K562 (cell line): ENCODE results near the gene CERS6. TPM values are rescaled to one million over a fixed set of nuclear protein-coding genes. Genes with fewer than 3 reads are reported as not detected.

Experiments
- ATAC-seq: fragments of 200-7000 bp; cut with Tn5 transposase; 3 replicates; pipeline ENCODE4 v1.9.1; 2020; ENCODE audit warnings: moderate library complexity
- BruUV-seq: library from RNA; stranded (reverse); fragments of 400-500 nt; replicated peaks from 2 replicates; lab custom pipeline; 2021; lab: Mats Ljungman, UMichigan
- CTCF ChIA-PET: fragments of 300-600 bp; formaldehyde crosslinking; extraction: SDS; loops from one replicate; lab custom pipeline; 2021; ENCODE audit warnings: low intra/inter-chr PET ratio; lab: Yijun Ruan, JAX
- POLR2A ChIA-PET: fragments of 300-600, 350-650 bp; sonication (Branson Sonifier 250); formaldehyde crosslinking; extraction: SDS; loops from one replicate; lab custom pipeline; 2021; ENCODE audit warnings: antibody characterized with exemption, inconsistent platforms; lab: Yijun Ruan, JAX
- DNase-seq, 4 experiments: peaks; one replicate each; pipeline versions ENCODE4 v3.0.0 to v3.0.0-alpha.2; 2011 to 2018; ENCODE audit warnings: low spot score in 3 of 4, mixed read lengths in 3 of 4; ENCODE audit errors: extremely low read depth in 1 of 4
- FAIRE-seq: peaks from 2 replicates; lab custom pipeline; 2011; peaks lifted over from hg19 to GRCh38; lab: Jason Lieb, UNC
- H2AFZ ChIP-seq: 2 replicates; pipeline ENCODE4 v1.6.0; 2011; ENCODE audit warnings: low read depth, low read length, control low read depth, inconsistent platforms
- H3K27ac ChIP-seq: fragments of 200-600 bp; 3 replicates; pipeline ENCODE4 v1.8.0; 2011; ENCODE audit warnings: low read depth, mild to moderate bottlenecking, control low read depth, inconsistent platforms, low read length, moderate library complexity, mixed read lengths; ENCODE audit errors: extremely low read depth
- H3K27me3 ChIP-seq, 2 experiments: fragments of 300-600 bp in 1 of 2; 2 replicates in 1 of 2; 3 replicates in 1 of 2; pipeline versions ENCODE4 v1.6.0 to v1.8.0; 2011; ENCODE audit warnings: inconsistent platforms in 2 of 2, low read length in 2 of 2, mild to moderate bottlenecking in 1 of 2, mixed read lengths in 1 of 2, moderate library complexity in 1 of 2; ENCODE audit not compliant: control insufficient read depth in 2 of 2, insufficient read depth in 2 of 2
- H3K36me3 ChIP-seq: fragments of 300-600 bp; 3 replicates; pipeline ENCODE4 v1.8.0; 2011; ENCODE audit warnings: mild to moderate bottlenecking, low read length, inconsistent platforms; ENCODE audit not compliant: control insufficient read depth, insufficient read depth
- H3K4me1 ChIP-seq, 2 experiments: fragments of 200-600 bp in 1 of 2; replicated peaks in 1 of 2; 2 replicates in 1 of 2; 3 replicates in 1 of 2; pipeline versions ENCODE4 v1.5.1 to v1.8.0; 2011; ENCODE audit warnings: inconsistent platforms in 2 of 2, low read length in 2 of 2, mild to moderate bottlenecking in 1 of 2, mixed read lengths in 1 of 2, moderate library complexity in 1 of 2; ENCODE audit not compliant: control insufficient read depth in 2 of 2, insufficient read depth in 2 of 2
- H3K4me2 ChIP-seq: 2 replicates; pipeline ENCODE4 v1.6.1; 2011; ENCODE audit warnings: low read length, control low read depth, inconsistent platforms, mixed read lengths; ENCODE audit not compliant: insufficient read depth
- H3K4me3 ChIP-seq: fragments of 200-600 bp; sonication (generic), shearing (Covaris generic); 2 replicates; pipeline ENCODE4 v1.5.1; 2016; ENCODE audit warnings: control low read depth, inconsistent platforms
- H3K79me2 ChIP-seq: fragments of 200-600 bp; 3 replicates; pipeline ENCODE4 v1.8.0; 2011; ENCODE audit warnings: low read length, inconsistent platforms; ENCODE audit not compliant: control insufficient read depth, insufficient read depth
- H3K9ac ChIP-seq, 2 experiments: 2 replicates each; pipeline versions ENCODE4 v1.6.0 to v1.6.1; 2011; ENCODE audit warnings: low read depth in 2 of 2, low read length in 2 of 2, control low read depth in 1 of 2, inconsistent platforms in 1 of 2, mild to moderate bottlenecking in 1 of 2, mixed read lengths in 1 of 2; ENCODE audit not compliant: insufficient read depth in 1 of 2
- H3K9me1 ChIP-seq: one replicate; pipeline ENCODE4 v1.6.0; 2011; ENCODE audit warnings: inconsistent platforms, mild to moderate bottlenecking, low read length, moderate library complexity; ENCODE audit not compliant: control insufficient read depth, insufficient read depth
- H3K9me3 ChIP-seq: replicated peaks from 2 replicates; pipeline ENCODE4 v1.5.1; 2011; ENCODE audit warnings: low read depth, low read length, inconsistent platforms; ENCODE audit not compliant: control insufficient read depth, insufficient read depth
- H4K20me1 ChIP-seq: replicated peaks from 2 replicates; pipeline ENCODE4 v1.6.1; 2011; ENCODE audit warnings: low read length, inconsistent platforms, mixed read lengths; ENCODE audit not compliant: control insufficient read depth, insufficient read depth
- BRCA1 ChIP-seq, 2 experiments: fragments of 450-650 bp in 1 of 2; sonication (generic) in 1 of 2; formaldehyde crosslinking in 1 of 2; IDR thresholded peaks; 2 replicates each; pipeline versions ENCODE4 v1.5.0 to v1.6.1; 2017 to 2020; ENCODE audit warnings: mild to moderate bottlenecking in 1 of 2, missing genetic modification reagents in 1 of 2
- C11orf30 ChIP-seq: fragments of 450-650 bp; IDR thresholded peaks from 2 replicates; pipeline ENCODE4 v1.6.1; 2016; ENCODE audit warnings: low read depth, mild to moderate bottlenecking
- CTBP1 ChIP-seq: fragments of 450-650 bp; IDR thresholded peaks from 2 replicates; pipeline ENCODE4 v1.6.1; 2016; ENCODE audit warnings: borderline replicate concordance
- E2F3 ChIP-seq: fragments of 250-450 bp; sonication (Bioruptor Pico); IDR thresholded peaks from 2 replicates; pipeline ENCODE4 v1.4.0; 2020; ENCODE audit warnings: mild to moderate bottlenecking
- MAFF ChIP-seq: IDR thresholded peaks from 2 replicates; pipeline ENCODE4 v1.6.1; 2012; ENCODE audit warnings: low read length, improper control_type of control experiment
- MAFK ChIP-seq: IDR thresholded peaks from 2 replicates; pipeline ENCODE4 v1.6.1; 2011; ENCODE audit warnings: low read length, improper control_type of control experiment
- MCM3 ChIP-seq: fragments of 450-650 bp; IDR thresholded peaks from 2 replicates; pipeline ENCODE4 v1.6.1; 2016
- MIER1 ChIP-seq: fragments of 450-650 bp; IDR thresholded peaks from 2 replicates; pipeline ENCODE4 v1.6.1; 2016; ENCODE audit warnings: antibody characterized with exemption, mild to moderate bottlenecking, low read depth
- NFRKB ChIP-seq: fragments of 450-650 bp; IDR thresholded peaks from 2 replicates; pipeline ENCODE4 v1.6.1; 2016; ENCODE audit warnings: low read depth
- NKRF ChIP-seq: fragments of 450-650 bp; IDR thresholded peaks from 2 replicates; pipeline ENCODE4 v1.6.1; 2016; ENCODE audit warnings: borderline replicate concordance
- PREB ChIP-seq: sonication (generic); formaldehyde crosslinking; IDR thresholded peaks from 2 replicates; pipeline ENCODE4 v1.8.1; 2023; ENCODE audit warnings: mild to moderate bottlenecking, missing genetic modification reagents
- RNF2 ChIP-seq: sonication (generic); IDR thresholded peaks from 2 replicates; pipeline ENCODE4 v1.6.1; 2016
- SRSF1 ChIP-seq: fragments of 200-400 bp; formaldehyde crosslinking; IDR thresholded peaks from 2 replicates; pipeline ENCODE4 v1.6.1; 2017; ENCODE audit warnings: mild to moderate bottlenecking, low read depth, low read length, moderate library complexity
- TAF15 ChIP-seq: fragments of 200-400 bp; formaldehyde crosslinking; IDR thresholded peaks from 2 replicates; pipeline ENCODE4 v1.6.1; 2017; ENCODE audit warnings: mild to moderate bottlenecking, low read depth, low read length, moderate library complexity
- TOE1 ChIP-seq, 2 experiments: fragments of 450-650 bp in 1 of 2; sonication (generic) in 1 of 2; formaldehyde crosslinking in 1 of 2; IDR thresholded peaks; 2 replicates each; pipeline versions ENCODE4 v1.7.1 to v1.8.0; 2016 to 2022; ENCODE audit warnings: borderline replicate concordance in 2 of 2, mild to moderate bottlenecking in 2 of 2, antibody characterized with exemption in 1 of 2, inconsistent platforms in 1 of 2, low read depth in 1 of 2, missing genetic modification reagents in 1 of 2, moderate library complexity in 1 of 2
- ZBTB9 ChIP-seq: fragments of 450-650 bp; formaldehyde crosslinking; IDR thresholded peaks from 2 replicates; pipeline ENCODE4 v1.4.0; 2020; ENCODE audit warnings: mild to moderate bottlenecking, moderate library complexity
- ZNF24 ChIP-seq: fragments of 450-650 bp; IDR thresholded peaks from 2 replicates; pipeline ENCODE4 v1.6.1; 2016
- ZNF316 ChIP-seq: fragments of 450-650 bp; IDR thresholded peaks from 2 replicates; pipeline ENCODE4 v1.6.1; 2016
- ZNF644 ChIP-seq: fragments of 200-800 bp; sonication (Bioruptor generic); IDR thresholded peaks from 2 replicates; pipeline ENCODE4 v1.6.1; 2016; ENCODE audit warnings: low read depth, missing genetic modification characterization, missing compliant biosample characterization
- ZNF695 ChIP-seq: fragments of 450-650 bp; formaldehyde crosslinking; IDR thresholded peaks from 2 replicates; pipeline ENCODE4 v1.4.0; 2020; ENCODE audit warnings: mild to moderate bottlenecking, moderate library complexity
- WGBS: fragments of 100-300 bp; shearing (Covaris generic); methylation state at CpG from one replicate; pipeline ENCODE4 v1.1.6; 2016; ENCODE audit warnings: low coverage, mixed read lengths; ENCODE audit not compliant: insufficient coverage; ENCODE audit errors: missing lambda C conversion rate; 5-methylcytosine and 5-hydroxymethylcytosine counted together
- in situ Hi-C: fragments of 300-500 bp; cut with MboI; formaldehyde crosslinking; loops from 4 replicates; pipeline ENCODE4 v1.15.0; 2018; ENCODE audit warnings: inconsistent platforms, mixed read lengths
- intact Hi-C: fragments of 100-400 bp; cut with micrococcal nuclease; formaldehyde crosslinking; loops from 2 replicates; pipeline ENCODE4 v1.14.2; 2022
- polyA plus RNA-seq, 8 experiments: library from polyadenylated mRNA; depleted of rRNA in 4 of 8; stranded (reverse) in 5 of 8; unstranded in 3 of 8; fragments of >200 nt; fragmentation: Nextera tagmentation in 2 of 8; fragmentation: Illumina TruSeq in 1 of 8; extraction: Ambion mirVana in 2 of 8; extraction: Trizol in 1 of 8; gene quantifications; 2 replicates each; pipeline versions ENCODE4 v1.2.1 to v1.2.3, GENCODE V29; 2011 to 2014; ENCODE audit warnings: inconsistent platforms in 1 of 8, missing spikeins in 1 of 8
- total RNA-seq, 7 experiments: library from RNA; depleted of rRNA in 6 of 7; stranded (reverse); fragments of >200 nt in 6 of 7; fragmentation: Illumina TruSeq in 2 of 7; extraction: Trizol in 2 of 7; gene quantifications; 2 replicates each; pipeline versions ENCODE4 v1.2.1 to v1.2.3, GENCODE V29; 2011 to 2021; ENCODE audit warnings: low replicate concordance in 1 of 7

The CERS6 gene
- total and polyA plus RNA-seq, 9 of the 15 experiments (the other 6 are each of a cell fraction or from before 2014, with no cell fraction given) = 1.6 to 13.6 (median 11.4) TPM

GRCh38 chr2:168518555-168519066 lies 62.5 kb downstream of the CERS6 start:
- WGBS = 10% methylated on average over 6 of the region's 6 CpGs
- Histone ChIP-seq H4K20me1 (peaks cover 4% of the 10 kb centered on the region; the same call in 1 of the 2 replicates), H3K36me3 (no peaks in the 10 kb centered on the region), H3K9me3 (no peaks in the 10 kb centered on the region), H3K9ac (peak overlapping the region in 1 of 2 experiments; percentile 22; a peak in 1 of 4 replicates), H3K27ac (no peak overlapping the region), H3K4me2 (no peak overlapping the region; the same call in 1 of the 2 replicates), H3K79me2 (peaks cover 14% of the 10 kb centered on the region; the same call in 2 of the 3 replicates), H2AFZ (no peak overlapping the region), H3K9me1 (peaks cover 5% of the 10 kb centered on the region), H3K4me1 (peaks cover 0 to 14% of the 10 kb centered on the region in 2 experiments; a peak in 4 of 5 replicates), H3K4me3 (no peak overlapping the region), H3K27me3 (no peaks in the 10 kb centered on the region)
- no TSS peak for BruUV-seq
- intact Hi-C loops (no loop called here), in situ Hi-C loops (no loop called here)
- CTCF ChIA-PET = interaction anchor here (0.5 kb wide), 1 partner anchor 127 kb away, joined by 4 read pairs; no protein-coding TSS in a partner anchor
- POLR2A ChIA-PET = interaction anchor here (0.8 to 1.6 kb wide), 7 partner anchors 10 to 760 kb away, joined by 3 to 5 read pairs (median 3); no protein-coding TSS in a partner anchor
- peak in 1 of 4 experiments; percentile 18 for DNase-seq
- peak; percentile 63 for ATAC-seq
- no peak for FAIRE-seq
- TF ChIP-seq C11orf30 (peak; percentile 98), TAF15 (no peak), ZNF316 (peak; percentile 98), RNF2 (no peak), ZBTB9 (CRISPR knock-in tag) (no peak), ZNF24 (no peak), MAFK (peak; percentile 99), E2F3 (CRISPR knock-in tag) (no peak), ZNF695 (CRISPR knock-in tag) (no peak), TOE1 (IDR thresholded peaks at IDR 0.05; ENCODE audit: borderline replicate concordance) (no peak), TOE1 (CRISPR knock-in tag; IDR thresholded peaks at IDR 0.05; ENCODE audit: borderline replicate concordance, low read depth) (no peak), CTBP1 (peak; percentile 40; the same call in 1 of the 2 replicates), MIER1 (no peak), MAFF (peak; percentile 99), SRSF1 (no peak), MCM3 (no peak), NKRF (no peak), NFRKB (no peak), BRCA1 (IDR thresholded peaks at IDR 0.05) (no peak), BRCA1 (CRISPR knock-in tag; IDR thresholded peaks at IDR 0.05) (no peak), ZNF644 (tag) (no peak), PREB (CRISPR knock-in tag) (no peak)
